ENCODE measurements around the gene SH3D19. TPM values are rescaled to one million over a fixed set of nuclear protein-coding genes. Genes with fewer than 3 reads are reported as not detected.

SH3D19 gene
- total and polyA plus RNA-seq, 2 of the 4 experiments (the other 2 are of a cell fraction) = 14.4 to 27.2 TPM

GRCh38 chr4:151133311-151133710 lies 192.1 kb downstream of the SH3D19 start:
- WGBS, 2 experiments (ENCODE audit: extremely low coverage in 2 of 2, insufficient read length in 1 of 2) = no CpG with 5 or more reads among the region's 5 CpGs
- Histone ChIP-seq H2BK120ac (ENCODE audit: low read depth, low read length) (no peak overlapping the region), H2BK5ac (ENCODE audit: low read depth, low read length, poor library complexity, severe bottlenecking) (no peak overlapping the region), H4K20me1 (ENCODE audit: insufficient read depth, low read length) (no peaks in the 10 kb centered on the region), H3K36me3 (ENCODE audit: control insufficient read depth, insufficient read depth, low read length) (peaks cover 7% of the 10 kb centered on the region; the same call in 1 of the 2 replicates), H4K91ac (ENCODE audit: insufficient read depth, low read depth, low read length) (no peak overlapping the region), H3K27me3 (ENCODE audit: control insufficient read depth, insufficient read depth, low read length) (no peaks in the 10 kb centered on the region), H3K4me3 (ENCODE audit: insufficient read depth, low read depth, low read length) (no peak overlapping the region), H2BK20ac (ENCODE audit: low read depth, low read length) (no peak overlapping the region), H2AK9ac (replicated peaks; ENCODE audit: low read depth, low read length, poor library complexity) (no peak overlapping the region), H3K4me1 (ENCODE audit: control insufficient read depth, insufficient read depth, low read length) (peaks cover 3% of the 10 kb centered on the region; the same call in 1 of the 2 replicates), H3K27ac (ENCODE audit: insufficient read depth, low read length) (no peak overlapping the region), H4K8ac (ENCODE audit: low read depth in 2 of 2, low read length in 2 of 2) (no peak overlapping the region), H4K5ac (ENCODE audit: low read depth, low read length) (no peak overlapping the region), H3K56ac (ENCODE audit: extremely low read depth, insufficient read depth, low read length) (no peak overlapping the region), H2AFZ (replicated peaks; ENCODE audit: low read length, poor library complexity) (no peak overlapping the region), H3K4me2 (ENCODE audit: low read depth, low read length) (no peak overlapping the region), H3K14ac (replicated peaks; ENCODE audit: low read depth, low read length) (no peak overlapping the region), H3K9ac (ENCODE audit: low read depth, low read length) (no peak overlapping the region), H2BK15ac (ENCODE audit: low read depth, low read length) (no peak overlapping the region), H3K79me1 (ENCODE audit: low read depth in 1 of 2, low read length in 2 of 2) (no peaks in the 10 kb centered on the region), H3K18ac (ENCODE audit: low read depth, low read length) (no peak overlapping the region), H3K9me3 (ENCODE audit: control insufficient read depth, insufficient read depth, low read length) (no peaks in the 10 kb centered on the region), H3K9me1 (ENCODE audit: insufficient read depth, low read length) (no peaks in the 10 kb centered on the region), H3K23ac (ENCODE audit: low read depth, low read length) (no peak overlapping the region), H2AK5ac (ENCODE audit: low read depth, low read length) (no peak overlapping the region), H3K4ac (ENCODE audit: low read depth, low read length) (no peak overlapping the region)
- BruUV-seq (replicated peaks) = no TSS peak
- ChIA-PET POLR2A (ENCODE audit: unreplicated experiment) (no interaction called here), CTCF (no interaction called here)
- ATAC-seq (ENCODE audit: low read depth) = no peak
- DNase-seq = no peak
- TF ChIP-seq NFE2L2 (IDR thresholded peaks at IDR 0.05; ENCODE audit: low read depth, low read length) (no peak), BHLHE40 (IDR thresholded peaks at IDR 0.05; ENCODE audit: low read depth, low read length) (no peak), SMC3 (IDR thresholded peaks at IDR 0.05; ENCODE audit: low read depth, low read length) (no peak), CHD1 (IDR thresholded peaks at IDR 0.05; ENCODE audit: low read depth, low read length) (no peak), ELK1 (IDR thresholded peaks at IDR 0.05; ENCODE audit: borderline replicate concordance, low read depth, low read length) (no peak), POLR2A (IDR thresholded peaks at IDR 0.05; ENCODE audit: low read depth, low read length) (no peak), MXI1 (IDR thresholded peaks at IDR 0.05; ENCODE audit: borderline replicate concordance, low read depth, low read length) (no peak), RAD21 (IDR thresholded peaks at IDR 0.05; ENCODE audit: low read length) (no peak), MAFK (IDR thresholded peaks at IDR 0.05; ENCODE audit: low read depth, low read length) (no peak), CTCF (conservative IDR thresholded peaks at IDR 0.05; ENCODE audit: low read depth, low read length) (no peak), RFX5 (IDR thresholded peaks at IDR 0.05; ENCODE audit: low read depth, low read length) (no peak), CEBPB (IDR thresholded peaks at IDR 0.05; ENCODE audit: low read depth, low read length) (no peak), RCOR1 (IDR thresholded peaks at IDR 0.05; ENCODE audit: insufficient replicate concordance, low read length) (no peak), MAZ (IDR thresholded peaks at IDR 0.05; ENCODE audit: borderline replicate concordance, low read depth, low read length) (no peak), USF2 (IDR thresholded peaks at IDR 0.05; ENCODE audit: low read depth, low read length) (no peak)
- in situ Hi-C loops (cut with MboI; ENCODE audit: low sequenced_read_pairs) = no loop called here
- intact Hi-C loops (cut with micrococcal nuclease) = no loop called here
- dilution Hi-C loops (cut with HindIII; ENCODE audit: low sequenced_read_pairs, unreplicated experiment) = no loop called here
